H9 (cell line): Measurements from ENCODE around the gene PPP1R14C. TPM values are rescaled to one million over a fixed set of nuclear protein-coding genes. Genes with fewer than 3 reads are reported as not detected.

Experiments
- DNase-seq: peaks from one replicate; pipeline ENCODE4 v3.0.0-alpha.2; 2017
- H2AFZ ChIP-seq: one replicate; pipeline ENCODE4 v1.6.1; 2013; ENCODE audit warnings: mild to moderate bottlenecking, low read length, control low read depth, moderate library complexity
- H2AK5ac ChIP-seq: 2 replicates; pipeline ENCODE4 v1.6.1; 2013; ENCODE audit warnings: low read length, control low read depth, mixed read lengths; ENCODE audit not compliant: insufficient read length
- H2BK120ac ChIP-seq: one replicate; pipeline ENCODE4 v1.6.1; 2013; ENCODE audit warnings: low read depth, mild to moderate bottlenecking, low read length, control low read depth, inconsistent platforms; ENCODE audit not compliant: poor library complexity, severe bottlenecking
- H2BK12ac ChIP-seq: 2 replicates; pipeline ENCODE4 v1.6.1; 2013; ENCODE audit warnings: low read length, control low read depth, mixed read lengths, low read depth; ENCODE audit not compliant: insufficient read length
- H2BK15ac ChIP-seq: 2 replicates; pipeline ENCODE4 v1.6.1; 2013; ENCODE audit warnings: low read depth, low read length, control low read depth
- H2BK20ac ChIP-seq: one replicate; pipeline ENCODE4 v1.6.1; 2013; ENCODE audit warnings: low read depth, mild to moderate bottlenecking, low read length, control low read depth, inconsistent platforms; ENCODE audit not compliant: poor library complexity, severe bottlenecking
- H2BK5ac ChIP-seq: 2 replicates; pipeline ENCODE4 v1.6.1; 2013; ENCODE audit warnings: low read length, control low read depth, mixed read lengths; ENCODE audit not compliant: insufficient read length
- H3K14ac ChIP-seq: 2 replicates; pipeline ENCODE4 v1.6.1; 2013; ENCODE audit warnings: low read length, control low read depth; ENCODE audit not compliant: insufficient read depth
- H3K18ac ChIP-seq: 2 replicates; pipeline ENCODE4 v1.6.1; 2013; ENCODE audit warnings: low read depth, mild to moderate bottlenecking, mixed read lengths, low read length, control low read depth; ENCODE audit not compliant: insufficient read length
- H3K23ac ChIP-seq: 2 replicates; pipeline ENCODE4 v1.6.1; 2013; ENCODE audit warnings: low read length, control low read depth, mixed read lengths, low read depth; ENCODE audit not compliant: insufficient read length
- H3K23me2 ChIP-seq: 2 replicates; pipeline ENCODE4 v1.6.1; 2013; ENCODE audit warnings: low read depth, mild to moderate bottlenecking, mixed read lengths, low read length, control low read depth; ENCODE audit not compliant: insufficient read length, poor library complexity, severe bottlenecking
- H3K27ac ChIP-seq: 2 replicates; pipeline ENCODE4 v1.5.1; 2013; ENCODE audit warnings: low read length, control low read depth, mixed read lengths, low read depth; ENCODE audit not compliant: insufficient read length
- H3K27me3 ChIP-seq: 2 replicates; pipeline ENCODE4 v1.6.1; 2013; ENCODE audit warnings: low read length, control low read depth, inconsistent platforms; ENCODE audit not compliant: insufficient read depth
- H3K4ac ChIP-seq: 2 replicates; pipeline ENCODE4 v1.6.1; 2013; ENCODE audit warnings: low read depth, mild to moderate bottlenecking, control low read depth, inconsistent platforms, low read length, moderate library complexity
- H3K4me1 ChIP-seq: 2 replicates; pipeline ENCODE4 v1.6.1; 2013; ENCODE audit warnings: low read length, control low read depth, inconsistent platforms; ENCODE audit not compliant: insufficient read depth
- H3K4me2 ChIP-seq: 2 replicates; pipeline ENCODE4 v1.6.1; 2013; ENCODE audit warnings: low read length, control low read depth, mixed read lengths; ENCODE audit not compliant: insufficient read length, insufficient read depth
- H3K56ac ChIP-seq: 2 replicates; pipeline ENCODE4 v1.6.1; 2013; ENCODE audit warnings: low read depth, mild to moderate bottlenecking, mixed read lengths, low read length, control low read depth; ENCODE audit not compliant: insufficient read length
- H3K79me1 ChIP-seq: 2 replicates; pipeline ENCODE4 v1.6.1; 2013; ENCODE audit warnings: low read depth, mild to moderate bottlenecking, moderate library complexity, low read length, control low read depth, inconsistent platforms; ENCODE audit not compliant: insufficient read depth, poor library complexity, severe bottlenecking
- H3K79me2 ChIP-seq: 2 replicates; pipeline ENCODE4 v1.6.1; 2013; ENCODE audit warnings: low read length, control low read depth, inconsistent platforms; ENCODE audit not compliant: insufficient read depth
- H3K9ac ChIP-seq: 2 replicates; pipeline ENCODE4 v1.6.1; 2013; ENCODE audit warnings: low read length, control low read depth, mixed read lengths; ENCODE audit not compliant: insufficient read length; ENCODE audit errors: extremely low read depth
- H3K9me3 ChIP-seq: one replicate; pipeline ENCODE4 v1.6.1; 2013; ENCODE audit warnings: low read depth, low read length, inconsistent platforms; ENCODE audit not compliant: control insufficient read depth
- H3T11ph ChIP-seq: one replicate; pipeline ENCODE4 v1.6.1; 2013; ENCODE audit warnings: mild to moderate bottlenecking, low read length, control low read depth, inconsistent platforms
- H4K20me1 ChIP-seq: one replicate; pipeline ENCODE4 v1.6.1; 2013; ENCODE audit not compliant: control insufficient read depth, insufficient read length, insufficient read depth
- H4K5ac ChIP-seq: 2 replicates; pipeline ENCODE4 v1.6.1; 2013; ENCODE audit warnings: low read depth, mild to moderate bottlenecking, mixed read lengths, low read length, control low read depth; ENCODE audit not compliant: insufficient read length
- H4K8ac ChIP-seq: replicated peaks from 2 replicates; pipeline ENCODE4 v1.6.1; 2013; ENCODE audit warnings: low read length, control low read depth, mixed read lengths, low read depth; ENCODE audit not compliant: insufficient read length
- H4K91ac ChIP-seq: 2 replicates; pipeline ENCODE4 v1.6.1; 2013; ENCODE audit warnings: low read depth, mild to moderate bottlenecking, moderate library complexity, mixed read lengths, low read length, control low read depth; ENCODE audit not compliant: insufficient read length
- H3K27ac Mint-ChIP-seq, 3 experiments: 2 replicates in 2 of 3; 3 replicates in 1 of 3; pipeline ENCODE4 v1.8.0; 2020 to 2021; ENCODE audit warnings: mixed read lengths in 3 of 3, mild to moderate bottlenecking in 1 of 3, moderate library complexity in 1 of 3
- H3K27me3 Mint-ChIP-seq: 2 replicates; pipeline ENCODE4 v1.8.0; 2021; ENCODE audit warnings: low read depth, mild to moderate bottlenecking, moderate library complexity, mixed read lengths
- H3K36me3 Mint-ChIP-seq, 3 experiments: 2 replicates in 2 of 3; 3 replicates in 1 of 3; pipeline ENCODE4 v1.8.0; 2020 to 2021; ENCODE audit warnings: low read depth in 3 of 3, mixed read lengths in 3 of 3; ENCODE audit not compliant: insufficient read depth in 1 of 3
- H3K4me1 Mint-ChIP-seq, 2 experiments: 2 replicates each; pipeline ENCODE4 v1.8.0; 2020; ENCODE audit warnings: mixed read lengths in 2 of 2
- H3K4me3 Mint-ChIP-seq, 2 experiments: 2 replicates in 1 of 2; 3 replicates in 1 of 2; pipeline ENCODE4 v1.8.0; 2020 to 2021; ENCODE audit warnings: mild to moderate bottlenecking in 2 of 2, mixed read lengths in 2 of 2, moderate library complexity in 1 of 2
- H3K9me3 Mint-ChIP-seq, 2 experiments: 2 replicates in 1 of 2; 3 replicates in 1 of 2; pipeline ENCODE4 v1.8.0; 2020; ENCODE audit warnings: mild to moderate bottlenecking in 2 of 2, mixed read lengths in 2 of 2, moderate library complexity in 1 of 2
- CTCF ChIP-seq: fragments of 200-600 bp; sonication (generic); conservative IDR thresholded peaks from 3 replicates; pipeline ENCODE4 v1.8.0; 2021; ENCODE audit warnings: antibody characterized with exemption, mild to moderate bottlenecking
- WGBS: extraction: QIAGEN DNeasy Blood & Tissue Kit; methylation state at CpG from one replicate; pipeline ENCODE4 v1.1.7; 2013; ENCODE audit warnings: missing lambda C conversion rate, low lambda C conversion rate, mixed read lengths; ENCODE audit not compliant: insufficient read length; ENCODE audit errors: extremely low coverage; 5-methylcytosine and 5-hydroxymethylcytosine counted together
- total RNA-seq: library from RNA; stranded (reverse); gene quantifications from 2 replicates; pipeline ENCODE4 v1.2.1, GENCODE V29; 2021

PPP1R14C gene
- total RNA-seq, 1 experiment from 2014 or later = 0.37 TPM

DNA sequence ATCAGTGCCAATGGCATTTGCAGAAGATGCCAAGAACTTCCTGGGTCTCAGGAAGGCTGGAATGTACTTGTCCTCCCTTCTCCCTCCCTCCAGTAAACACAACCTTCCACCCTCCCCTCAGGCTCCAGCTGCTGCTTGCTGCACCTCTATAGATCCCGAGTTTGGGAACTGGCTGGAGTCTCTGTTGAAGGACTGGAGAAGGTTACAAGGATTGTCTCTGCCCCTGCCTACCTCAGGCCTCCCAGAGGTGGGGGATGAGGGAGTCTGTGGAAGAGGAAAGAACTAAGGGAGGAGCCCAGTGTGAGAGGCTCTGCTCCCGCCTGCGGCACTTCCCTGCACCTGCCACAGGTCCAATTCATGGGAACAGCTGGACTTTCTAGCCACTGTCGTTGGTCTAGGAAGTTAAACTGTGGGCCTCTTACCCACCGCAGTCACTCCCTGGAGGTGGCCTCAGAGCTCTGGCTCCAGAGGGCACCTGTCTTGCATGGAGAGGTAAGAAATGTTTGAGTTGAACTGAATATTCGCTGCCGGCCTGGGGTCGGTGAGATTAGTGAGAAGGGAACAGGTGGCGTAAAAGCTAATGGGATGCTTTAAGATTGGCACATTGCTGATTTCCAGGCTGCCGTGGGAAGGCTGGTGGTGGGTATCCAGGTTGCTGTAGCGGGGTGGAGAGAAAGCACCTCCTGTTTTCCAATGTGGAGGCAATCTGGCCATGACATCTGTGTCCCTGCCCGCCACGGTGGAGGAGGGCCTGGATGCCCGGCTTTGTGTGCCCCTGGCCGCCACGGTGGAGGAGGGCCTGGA, 54.3 kb downstream of the PPP1R14C start:
- H3K36me3 Mint-ChIP-seq = 0 out of 7 replicates have a peak, but pooled peaks cover 0 to under 1% (median 0%) of the 10 kb centered on the region in 3 experiments
- peaks cover under 1 to 2% of the 10 kb centered on the region in 2 experiments; a peak in 3 of 5 replicates for H3K9me3 Mint-ChIP-seq
- H3K27me3 ChIP-seq = no peaks in the 10 kb centered on the region
- no peak overlapping the region for H4K5ac ChIP-seq
- no peak overlapping the region for H2AFZ ChIP-seq
- H3K79me2 ChIP-seq = no peaks in the 10 kb centered on the region
- H2BK12ac ChIP-seq = no peak overlapping the region
- no peak for TF ChIP-seq CTCF
- H4K91ac ChIP-seq = no peak overlapping the region
- no peak overlapping the region for H3K23ac ChIP-seq
- no peak overlapping the region for H3K14ac ChIP-seq
- peaks cover 6 to 8% of the 10 kb centered on the region in 2 experiments; a peak in 3 of 4 replicates for H3K4me1 Mint-ChIP-seq
- DNase-seq = no peak
- WGBS = no CpG with 5 or more reads among the region's 16 CpGs
- H2BK5ac ChIP-seq = no peak overlapping the region
- no peak overlapping the region for H3K18ac ChIP-seq
- H3K9ac ChIP-seq = no peak overlapping the region
- H2BK120ac ChIP-seq = no peak overlapping the region
- H3T11ph ChIP-seq = no peak overlapping the region
- no peak overlapping the region for H3K4ac ChIP-seq
- no peak overlapping the region for H3K27ac ChIP-seq
- H3K4me1 ChIP-seq = no peaks in the 10 kb centered on the region
- H3K4me2 ChIP-seq = no peak overlapping the region
- no peaks in the 10 kb centered on the region for H4K20me1 ChIP-seq
- no peak overlapping the region; a peak in 1 of 7 replicates for H3K27ac Mint-ChIP-seq
- H3K4me3 Mint-ChIP-seq = no peak overlapping the region; a peak in 1 of 5 replicates
- H2AK5ac ChIP-seq = no peak overlapping the region
- no peaks in the 10 kb centered on the region for H3K9me3 ChIP-seq
- no peaks in the 10 kb centered on the region for H3K27me3 Mint-ChIP-seq
- H3K79me1 ChIP-seq = no peaks in the 10 kb centered on the region
- H3K23me2 ChIP-seq = no peaks in the 10 kb centered on the region
- no peak overlapping the region for H2BK15ac ChIP-seq
- no peak overlapping the region for H3K56ac ChIP-seq
- H2BK20ac ChIP-seq = no peak overlapping the region
- H4K8ac ChIP-seq = no peak overlapping the region
